Mesenchymal stem cell (in vitro differentiated cells and primary cell): Measurements from ENCODE around the gene ATXN7L1.

Experiments used
- DNase-seq: peaks from one replicate; pipeline ENCODE4 v3.0.0-alpha.2; 2013
- H2AFZ ChIP-seq: one replicate; pipeline ENCODE4 v1.6.1; 2013; ENCODE audit warnings: low read depth, mild to moderate bottlenecking, control low read depth, inconsistent platforms, low read length, moderate library complexity
- H2AK5ac ChIP-seq: 2 replicates; pipeline ENCODE4 v1.6.1; 2013; ENCODE audit warnings: low read length, moderate library complexity, mild to moderate bottlenecking, inconsistent platforms; ENCODE audit not compliant: severe bottlenecking
- H2BK120ac ChIP-seq: one replicate; pipeline ENCODE4 v1.6.1; 2013; ENCODE audit warnings: low read depth, mild to moderate bottlenecking, inconsistent platforms, low read length, moderate library complexity
- H2BK12ac ChIP-seq, 2 experiments: one replicate each; pipeline ENCODE4 v1.6.1; 2013; ENCODE audit warnings: inconsistent platforms in 2 of 2, low read length in 2 of 2, mild to moderate bottlenecking in 2 of 2, moderate library complexity in 2 of 2, control low read depth in 1 of 2
- H2BK15ac ChIP-seq: one replicate; pipeline ENCODE4 v1.6.1; 2013; ENCODE audit warnings: mild to moderate bottlenecking, low read depth, inconsistent platforms; ENCODE audit not compliant: poor library complexity, severe bottlenecking
- H2BK5ac ChIP-seq: 2 replicates; pipeline ENCODE4 v1.6.1; 2013; ENCODE audit warnings: low read depth, mild to moderate bottlenecking, low read length, control low read depth, inconsistent platforms; ENCODE audit not compliant: poor library complexity, severe bottlenecking
- H3K14ac ChIP-seq, 2 experiments: one replicate each; pipeline ENCODE4 v1.6.1; 2013; ENCODE audit warnings: inconsistent platforms in 2 of 2, low read length in 2 of 2, control low read depth in 1 of 2, mild to moderate bottlenecking in 1 of 2, moderate library complexity in 1 of 2
- H3K18ac ChIP-seq, 2 experiments: one replicate each; pipeline ENCODE4 v1.6.1; 2013; ENCODE audit warnings: inconsistent platforms in 2 of 2, low read length in 2 of 2, control low read depth in 1 of 2, low read depth in 1 of 2, mild to moderate bottlenecking in 1 of 2
- H3K23ac ChIP-seq, 2 experiments: one replicate each; pipeline ENCODE4 v1.6.1; 2013; ENCODE audit warnings: inconsistent platforms in 2 of 2, low read length in 2 of 2, mild to moderate bottlenecking in 2 of 2, moderate library complexity in 2 of 2, control low read depth in 1 of 2
- H3K27ac ChIP-seq: 2 replicates; pipeline ENCODE4 v1.5.1; 2013; ENCODE audit warnings: mild to moderate bottlenecking, moderate library complexity, low read length, control low read depth, inconsistent platforms; ENCODE audit not compliant: poor library complexity, severe bottlenecking
- H3K27me3 ChIP-seq, 2 experiments: 2 replicates each; pipeline versions ENCODE4 v1.6.1 to v1.7.0; 2013; ENCODE audit warnings: low read length in 2 of 2, mild to moderate bottlenecking in 2 of 2, moderate library complexity in 2 of 2, control low read depth in 1 of 2, inconsistent platforms in 1 of 2; ENCODE audit not compliant: control insufficient read depth in 1 of 2, insufficient read depth in 1 of 2
- H3K36me3 ChIP-seq, 2 experiments: 2 replicates each; pipeline versions ENCODE4 v1.6.1 to v1.7.0; 2013; ENCODE audit warnings: low read length in 2 of 2, control low read depth in 1 of 2, inconsistent platforms in 1 of 2, low read depth in 1 of 2, mild to moderate bottlenecking in 1 of 2; ENCODE audit not compliant: insufficient read depth in 2 of 2, control insufficient read depth in 1 of 2
- H3K4ac ChIP-seq, 2 experiments: one replicate each; pipeline ENCODE4 v1.6.1; 2013; ENCODE audit warnings: inconsistent platforms in 2 of 2, low read length in 2 of 2, mild to moderate bottlenecking in 2 of 2, moderate library complexity in 2 of 2, control low read depth in 1 of 2, low read depth in 1 of 2
- H3K4me1 ChIP-seq: 2 replicates; pipeline ENCODE4 v1.6.1; 2013; ENCODE audit warnings: low read depth, low read length, control low read depth; ENCODE audit not compliant: control insufficient read depth, insufficient read depth
- H3K4me2 ChIP-seq: 2 replicates; pipeline ENCODE4 v1.6.1; 2013; ENCODE audit warnings: low read length, mild to moderate bottlenecking, inconsistent platforms; ENCODE audit not compliant: poor library complexity, severe bottlenecking
- H3K4me3 ChIP-seq, 2 experiments: 2 replicates each; pipeline versions ENCODE4 v1.5.1 to v1.7.0; 2013; ENCODE audit warnings: low read length in 2 of 2, mild to moderate bottlenecking in 2 of 2, control low read depth in 1 of 2, low read depth in 1 of 2; ENCODE audit not compliant: insufficient read depth in 1 of 2
- H3K79me1 ChIP-seq: replicated peaks from 2 replicates; pipeline ENCODE4 v1.6.1; 2013; ENCODE audit warnings: mild to moderate bottlenecking, control low read depth, low read length, inconsistent platforms; ENCODE audit not compliant: poor library complexity, severe bottlenecking
- H3K9ac ChIP-seq: 2 replicates; pipeline ENCODE4 v1.7.0; 2013; ENCODE audit warnings: mild to moderate bottlenecking, low read length, moderate library complexity
- H3K9me3 ChIP-seq: 2 replicates; pipeline ENCODE4 v1.7.0; 2013; ENCODE audit warnings: mild to moderate bottlenecking, low read length; ENCODE audit not compliant: control insufficient read depth
- H4K8ac ChIP-seq: one replicate; pipeline ENCODE4 v1.6.1; 2013; ENCODE audit warnings: inconsistent platforms, mild to moderate bottlenecking, low read length, moderate library complexity
- H4K91ac ChIP-seq: one replicate; pipeline ENCODE4 v1.6.1; 2013; ENCODE audit warnings: mild to moderate bottlenecking, low read length, inconsistent platforms
- WGBS: methylation state at CpG from one replicate; pipeline ENCODE4 v1.1.7; 2013; ENCODE audit warnings: mixed read lengths; 5-methylcytosine and 5-hydroxymethylcytosine counted together

The ATXN7L1 gene

DNA sequence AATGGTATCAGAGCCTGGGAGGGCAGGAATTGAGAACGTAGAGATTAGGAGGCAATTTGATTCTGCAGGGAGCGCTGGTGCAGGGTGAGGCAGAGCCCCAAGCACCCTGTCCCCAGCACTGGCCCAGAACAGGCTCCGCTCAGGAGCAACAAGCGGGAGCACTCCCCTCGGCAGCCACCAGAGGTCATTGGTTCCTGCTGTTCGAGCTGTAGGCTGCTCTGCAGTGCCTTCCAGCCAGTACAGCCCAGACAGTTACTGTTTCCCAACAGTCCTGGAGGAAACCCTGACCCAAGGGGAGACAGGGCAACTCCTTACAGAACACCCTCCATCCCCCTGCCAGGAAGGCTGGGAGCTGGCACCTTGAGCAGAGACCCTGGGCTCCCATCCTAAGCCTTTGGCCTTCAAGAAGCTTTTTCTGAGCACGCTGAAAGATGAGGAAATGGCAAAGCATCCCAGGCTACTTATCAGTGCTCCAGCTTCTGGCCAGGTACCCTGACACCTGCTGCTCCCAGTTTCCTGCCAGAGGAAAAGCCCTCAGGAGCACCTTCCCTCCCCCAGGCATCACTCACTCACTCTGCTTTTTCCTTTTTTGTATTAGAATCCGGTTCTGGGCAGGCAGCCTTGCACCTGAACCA lies 223.9 kb downstream of the ATXN7L1 start:
- no peak overlapping the region for H2BK120ac ChIP-seq
- no peak overlapping the region for H3K4me2 ChIP-seq
- peak overlapping the region in 1 of 2 experiments; percentile 3 for H2BK12ac ChIP-seq
- no peak overlapping the region for H3K4ac ChIP-seq
- H3K27ac ChIP-seq, result no peak overlapping the region
- no peaks in the 10 kb centered on the region for H3K27me3 ChIP-seq
- peaks cover 8 to 16% of the 10 kb centered on the region in 2 experiments for H3K36me3 ChIP-seq
- no peak overlapping the region for H3K14ac ChIP-seq
- H3K79me1 ChIP-seq, result peaks cover 3% of the 10 kb centered on the region
- peak; percentile 76 for DNase-seq
- peak overlapping the region in 1 of 2 experiments; percentile 26 for H3K18ac ChIP-seq
- H3K4me3 ChIP-seq, result no peak overlapping the region
- H4K8ac ChIP-seq, result no peak overlapping the region
- no peak overlapping the region for H2BK15ac ChIP-seq
- H2BK5ac ChIP-seq, result no peak overlapping the region
- no peak overlapping the region for H4K91ac ChIP-seq
- 35% methylated on average over 8 of the region's 8 CpGs for WGBS
- no peak overlapping the region for H2AK5ac ChIP-seq
- H3K9me3 ChIP-seq, result no peaks in the 10 kb centered on the region
- peak overlapping the region in 1 of 2 experiments; percentile 31 for H3K23ac ChIP-seq
- no peak overlapping the region for H3K9ac ChIP-seq
- no peak overlapping the region for H2AFZ ChIP-seq
- H3K4me1 ChIP-seq, result peaks cover 21% of the 10 kb centered on the region

DNA sequence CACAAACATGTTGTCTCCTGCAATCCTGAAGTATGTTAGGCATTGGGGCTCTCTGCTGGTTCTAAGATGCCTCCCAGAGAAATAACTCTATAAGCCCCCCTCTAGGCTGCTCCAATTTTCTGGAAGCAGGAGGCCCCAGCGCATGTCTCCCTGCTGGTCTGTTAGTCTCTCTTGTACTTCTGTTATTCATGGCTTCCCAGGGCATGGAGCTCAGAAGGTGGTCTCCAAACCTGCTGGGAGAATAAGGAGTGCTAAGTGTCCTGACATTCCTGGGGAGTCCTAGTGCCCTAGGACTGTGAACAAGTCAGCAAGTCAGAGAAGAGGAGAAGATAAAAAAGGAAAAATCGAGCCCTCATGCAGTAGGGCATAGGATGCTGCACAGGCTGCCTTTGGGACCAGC lies 224.6 kb downstream of the ATXN7L1 start:
- Histone ChIP-seq H2AFZ (no peak overlapping the region), H2AK5ac (no peak overlapping the region), H3K36me3 (peaks cover 8 to 17% of the 10 kb centered on the region in 2 experiments), H3K27ac (no peak overlapping the region), H3K79me1 (peaks cover 3% of the 10 kb centered on the region), H3K4me1 (peaks cover 19% of the 10 kb centered on the region), H3K27me3 (no peaks in the 10 kb centered on the region), H3K4me3 (no peak overlapping the region), H3K14ac (no peak overlapping the region), H2BK15ac (no peak overlapping the region), H4K8ac (no peak overlapping the region), H2BK5ac (no peak overlapping the region), H4K91ac (no peak overlapping the region), H3K4ac (no peak overlapping the region), H3K18ac (no peak overlapping the region), H3K9ac (no peak overlapping the region), H3K9me3 (no peaks in the 10 kb centered on the region), H2BK120ac (no peak overlapping the region), H3K4me2 (no peak overlapping the region), H3K23ac (no peak overlapping the region), H2BK12ac (no peak overlapping the region)
- DNase-seq, result no peak
- WGBS, result 100% methylated on average over 2 of the region's 2 CpGs

DNA sequence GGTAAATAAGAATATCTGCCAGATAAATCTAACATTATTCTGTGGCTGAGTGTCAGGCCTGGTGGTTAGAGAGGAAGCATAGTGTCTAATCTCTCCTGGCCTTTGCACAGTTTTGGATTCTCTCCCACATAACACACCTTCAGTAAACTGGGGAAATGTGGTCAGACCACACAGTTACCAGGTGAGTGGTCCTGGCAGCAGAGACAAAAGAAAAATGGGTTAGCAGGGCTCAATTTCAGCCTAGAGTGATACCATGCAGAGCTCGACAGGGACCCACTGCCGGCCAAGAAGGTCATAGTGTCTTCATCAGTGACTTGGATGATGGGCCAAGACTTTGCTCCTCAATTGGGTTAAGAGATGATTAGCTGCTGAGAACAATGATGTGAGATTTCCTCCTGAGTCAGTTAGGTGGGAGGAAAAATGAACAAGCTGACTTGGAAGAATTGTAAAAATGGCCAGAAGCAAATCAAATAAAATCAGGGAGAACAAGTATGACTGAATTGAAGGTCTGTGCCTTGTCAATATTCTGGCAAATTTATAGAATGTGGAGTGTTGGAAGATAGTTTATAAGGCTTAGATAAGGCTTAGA lies 225.9 kb downstream of the ATXN7L1 start:
- Histone ChIP-seq H3K4me2 (no peak overlapping the region), H2BK12ac (peak overlapping the region in 1 of 2 experiments; percentile 31), H3K23ac (no peak overlapping the region), H4K91ac (no peak overlapping the region), H3K27ac (no peak overlapping the region), H2AFZ (no peak overlapping the region), H3K9ac (no peak overlapping the region), H3K36me3 (peaks cover 8 to 15% of the 10 kb centered on the region in 2 experiments), H3K9me3 (no peaks in the 10 kb centered on the region), H2BK120ac (no peak overlapping the region), H2BK15ac (no peak overlapping the region), H3K4me1 (peaks cover 9% of the 10 kb centered on the region), H2AK5ac (no peak overlapping the region), H3K14ac (no peak overlapping the region), H4K8ac (no peak overlapping the region), H3K27me3 (no peaks in the 10 kb centered on the region), H3K79me1 (peaks cover 3% of the 10 kb centered on the region), H2BK5ac (no peak overlapping the region), H3K4me3 (no peak overlapping the region), H3K18ac (peak overlapping the region in 1 of 2 experiments; percentile 19), H3K4ac (no peak overlapping the region)
- WGBS, result 97% methylated on average over 2 of the region's 2 CpGs
- no peak for DNase-seq

DNA sequence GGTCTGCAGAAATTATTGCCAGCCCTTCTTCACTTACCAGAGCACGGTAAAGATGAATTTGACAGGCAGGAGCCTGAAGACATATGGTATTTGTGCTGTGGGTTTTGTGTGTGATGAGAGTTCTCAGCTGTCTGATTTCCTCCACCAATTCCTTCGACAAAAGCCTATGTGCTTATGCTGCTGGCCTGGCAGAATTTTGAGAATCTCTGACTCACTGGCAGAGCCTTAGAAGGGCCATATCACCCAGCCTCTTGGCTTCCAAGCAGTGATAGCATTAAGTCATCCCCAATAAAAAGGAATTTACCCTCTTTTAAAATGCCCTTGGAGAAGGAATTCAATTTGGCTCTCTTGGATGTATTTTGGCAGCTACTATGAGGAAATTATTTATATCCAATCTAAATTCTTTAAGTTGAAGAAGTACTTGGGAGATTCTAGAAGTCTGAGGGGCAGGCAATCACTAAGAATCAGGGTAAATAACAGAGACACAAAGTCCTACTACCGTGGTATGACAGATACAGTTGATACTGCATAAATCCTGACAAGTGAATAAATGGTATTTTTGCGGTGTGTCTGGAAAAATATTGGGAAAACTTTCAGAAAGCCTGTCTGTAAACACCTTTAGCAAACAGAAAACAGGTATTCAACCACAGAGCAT lies 226.5 kb downstream of the ATXN7L1 start:
- no peak overlapping the region for H4K8ac ChIP-seq
- no peak overlapping the region for H3K4ac ChIP-seq
- no peak overlapping the region for H3K14ac ChIP-seq
- peaks cover 8% of the 10 kb centered on the region for H3K4me1 ChIP-seq
- H2BK5ac ChIP-seq, result no peak overlapping the region
- no peak overlapping the region for H3K23ac ChIP-seq
- H3K9me3 ChIP-seq, result no peaks in the 10 kb centered on the region
- no peak overlapping the region for H3K4me2 ChIP-seq
- no peak overlapping the region for H2AFZ ChIP-seq
- H4K91ac ChIP-seq, result no peak overlapping the region
- H3K27ac ChIP-seq, result no peak overlapping the region
- H2BK15ac ChIP-seq, result no peak overlapping the region
- no peaks in the 10 kb centered on the region for H3K27me3 ChIP-seq
- H3K4me3 ChIP-seq, result no peak overlapping the region
- no peak overlapping the region for H2BK12ac ChIP-seq
- H2AK5ac ChIP-seq, result no peak overlapping the region
- peak overlapping the region; percentile 17 for H3K9ac ChIP-seq
- H3K36me3 ChIP-seq, result peaks cover 8 to 14% of the 10 kb centered on the region in 2 experiments
- H2BK120ac ChIP-seq, result no peak overlapping the region
- peaks cover 3% of the 10 kb centered on the region for H3K79me1 ChIP-seq
- 80% methylated on average over 2 of the region's 4 CpGs for WGBS
- DNase-seq, result peak; percentile 14
- H3K18ac ChIP-seq, result no peak overlapping the region
